GM19025 (cell line): ENCODE measurements around the gene BCL11A.

Source experiments
- ATAC-seq: cut with Tn5 transposase; IDR thresholded peaks from one replicate; pipeline ENCODE4 v1.9.1; 2021; ENCODE audit warnings: mild to moderate bottlenecking, low read depth, moderate library complexity; ENCODE audit not compliant: unreplicated experiment

BCL11A gene

DNA sequence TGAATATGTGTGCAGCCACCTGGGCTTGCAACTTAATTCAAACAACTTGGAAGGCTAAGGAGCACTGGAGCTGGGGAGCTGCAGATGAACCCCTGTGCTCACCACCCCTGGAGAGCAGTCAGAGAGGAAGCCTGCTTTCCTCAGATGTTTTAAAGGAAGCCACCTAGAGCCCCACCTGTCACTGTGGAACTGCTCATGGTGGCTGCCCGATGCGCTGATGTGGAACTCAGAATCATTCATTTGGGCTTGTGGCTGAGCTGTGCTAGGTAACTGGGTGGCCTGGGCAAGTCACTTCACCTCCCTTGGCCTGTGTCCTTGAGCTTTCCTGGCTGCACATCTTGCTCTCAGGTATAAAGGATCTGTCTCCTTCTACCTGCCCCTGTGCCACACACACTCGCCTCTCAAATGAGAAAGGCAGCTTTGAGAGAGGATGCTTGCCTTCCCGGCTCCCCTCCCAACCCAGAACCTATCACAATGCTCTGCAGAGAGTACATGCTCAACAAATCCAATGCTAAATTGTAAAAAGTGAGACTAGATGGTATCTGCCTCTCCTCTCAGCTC, 41.3 kb downstream of the BCL11A start:
- no peak for ATAC-seq

GRCh38 chr2:60510713-60511112, 42.7 kb downstream of the BCL11A start:
- ATAC-seq: no peak

DNA sequence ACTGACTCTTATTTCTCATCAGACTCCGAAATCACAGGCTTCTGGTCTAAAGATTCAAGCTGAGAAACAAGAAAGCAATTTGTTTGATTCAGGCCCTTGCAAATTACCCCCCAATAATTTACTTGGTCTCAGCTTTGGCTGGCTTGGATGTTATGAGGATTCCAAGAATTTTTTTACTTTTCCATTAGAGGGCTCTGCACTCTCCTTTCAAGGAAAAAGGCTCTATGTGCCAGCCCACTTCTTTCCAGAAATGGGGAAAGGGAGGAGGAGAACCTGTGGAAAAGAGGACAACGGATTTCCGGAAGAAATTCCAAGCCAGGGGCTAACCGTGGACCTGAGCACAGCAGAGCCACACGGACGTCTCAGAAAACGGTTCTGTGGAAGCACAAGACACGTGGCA, 44.4 kb downstream of the BCL11A start:
- ATAC-seq: no peak

DNA sequence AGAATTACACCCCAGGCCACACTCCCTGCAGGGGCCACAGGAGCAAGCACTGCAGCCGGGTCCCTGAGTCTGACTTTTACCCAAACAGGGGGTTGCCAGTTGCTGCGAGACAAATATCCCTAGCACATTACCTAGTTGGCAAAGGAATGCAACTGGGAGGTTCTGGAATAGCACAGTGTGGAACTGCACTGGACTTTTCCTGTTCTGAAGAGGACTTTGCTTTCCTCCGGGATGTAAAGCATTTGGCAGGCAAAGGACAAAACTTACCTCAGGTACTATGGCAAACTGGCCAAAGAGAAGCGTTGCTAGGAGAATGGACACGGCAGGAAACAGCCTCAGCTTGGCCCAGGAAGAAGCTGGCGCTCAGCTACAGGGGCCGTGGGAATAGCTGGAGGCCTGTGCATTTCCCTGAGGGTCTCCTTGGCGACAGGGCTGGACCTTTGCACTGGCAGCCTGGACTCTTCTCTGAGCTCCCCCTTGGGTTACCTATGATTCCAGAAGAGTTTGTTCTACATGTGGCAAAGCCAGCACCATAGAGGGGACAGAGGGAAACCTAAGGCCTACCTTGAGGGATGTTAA, 45.0 kb downstream of the BCL11A start:
- ATAC-seq: no peak

DNA sequence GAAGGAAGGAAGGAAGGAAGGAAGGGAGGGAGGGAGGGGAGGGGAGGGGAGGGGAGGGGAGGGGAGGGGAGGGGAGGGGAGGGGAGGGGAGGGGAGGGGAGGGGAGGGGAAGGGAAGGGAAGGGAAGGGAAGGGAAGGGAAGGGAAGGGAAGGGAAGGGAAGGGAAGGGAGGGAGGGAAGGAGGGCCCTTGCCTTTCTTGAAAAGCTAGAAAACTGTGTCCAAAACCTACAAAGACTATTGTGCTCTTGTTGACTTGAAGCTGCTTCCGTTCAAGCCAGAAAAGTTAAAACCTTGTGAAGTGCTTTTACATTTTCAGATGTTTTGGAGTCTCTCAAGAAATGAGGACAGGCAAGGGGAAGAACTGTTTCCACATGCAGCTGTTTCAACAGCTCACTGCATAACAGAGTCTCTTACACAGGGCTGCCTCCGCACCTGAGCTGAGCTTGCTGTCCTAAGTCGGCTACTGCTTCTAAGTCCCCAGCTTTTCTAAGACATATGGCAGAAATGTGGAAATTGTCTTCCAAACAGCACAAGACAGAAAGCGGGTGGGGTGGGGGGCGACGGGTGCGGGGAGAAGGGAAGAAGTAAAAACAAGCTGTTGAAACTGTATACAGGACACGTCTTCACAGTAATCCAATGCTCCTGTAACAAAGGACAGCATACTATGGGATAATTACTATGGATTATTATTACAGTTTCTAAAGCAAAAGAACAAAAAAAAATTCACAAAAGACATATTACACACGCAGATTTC, 46.1 kb downstream of the BCL11A start:
- no peak for ATAC-seq

- ATAC-seq: no peak
Measured at GRCh38 chr2:60505880-60506260, 47.6 kb downstream of the BCL11A start.

GRCh38 chr2:60505240-60505879, 48.1 kb downstream of the BCL11A start:
- ATAC-seq: no peak

DNA sequence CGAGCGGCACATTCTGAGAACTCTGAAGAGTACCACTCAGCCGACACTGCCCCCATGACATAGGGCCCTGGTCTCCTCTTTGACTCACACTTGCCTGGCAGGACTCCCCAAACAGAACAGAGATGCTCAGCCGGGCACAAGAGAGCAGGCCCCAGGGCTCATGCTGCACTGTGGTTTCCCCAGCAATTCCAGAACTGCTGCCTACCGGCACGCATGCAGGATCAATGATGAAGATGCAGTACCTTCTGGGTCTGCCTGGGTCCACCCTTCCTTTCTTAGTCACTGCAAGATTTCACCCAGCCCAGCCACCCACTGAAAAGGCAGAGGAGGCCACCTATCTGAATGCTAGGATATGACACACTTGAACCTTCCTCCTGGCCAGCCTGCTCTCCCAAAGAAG, 49.4 kb downstream of the BCL11A start:
- no peak for ATAC-seq

GRCh38 chr2:60502144-60502543, 51.3 kb downstream of the BCL11A start:
- ATAC-seq: no peak

DNA sequence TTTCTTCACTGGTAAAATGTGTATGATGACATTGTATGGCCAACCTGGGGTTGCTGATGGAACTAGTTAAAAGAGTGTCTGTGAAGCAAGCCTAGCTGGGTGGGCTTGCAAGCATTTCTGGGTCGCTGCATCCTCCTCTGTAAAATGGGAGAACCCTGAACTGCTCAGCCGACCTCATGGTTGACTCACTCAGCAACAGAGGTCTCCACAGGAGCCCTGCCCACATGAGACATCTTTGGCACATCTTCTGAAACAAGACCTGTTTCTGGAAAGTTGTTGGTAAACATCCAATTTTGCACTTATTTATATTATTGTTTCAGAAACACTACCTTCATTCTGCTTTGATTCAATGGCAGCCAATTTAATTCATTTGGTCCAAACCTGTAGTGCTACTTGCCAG, 52.6 kb downstream of the BCL11A start:
- ATAC-seq: no peak

DNA sequence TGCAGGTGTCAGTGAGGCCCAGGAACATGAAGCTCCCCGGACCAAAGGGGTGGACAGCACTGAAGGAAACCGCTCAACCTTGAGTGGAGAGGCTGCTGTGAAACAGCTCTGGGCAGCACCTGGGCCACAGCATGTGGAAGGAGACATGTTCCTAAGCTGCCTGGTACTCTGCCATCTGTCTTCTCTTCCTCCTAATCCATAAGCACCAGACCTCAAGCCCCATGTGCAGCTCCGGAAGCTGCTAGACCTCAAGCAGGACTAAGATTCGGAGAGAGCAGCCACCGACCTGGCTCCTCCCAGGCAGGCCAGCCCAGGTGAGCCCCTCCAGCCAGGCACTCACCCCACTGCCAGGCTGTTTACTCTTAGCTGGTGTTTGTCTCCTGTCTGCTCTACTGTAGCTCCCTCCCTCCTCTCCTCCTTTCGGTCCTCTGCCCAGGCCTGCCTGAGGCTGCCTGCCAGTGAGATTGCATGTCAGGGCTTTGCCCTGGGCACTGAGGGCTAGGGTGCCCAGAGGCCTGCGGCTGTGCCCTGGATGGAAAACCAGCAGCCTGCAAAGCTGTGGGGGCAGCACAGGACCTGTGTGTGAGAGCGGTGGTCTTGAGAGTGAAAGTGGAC, 53.7 kb downstream of the BCL11A start:
- ATAC-seq: no peak

GRCh38 chr2:60498816-60499429, 54.5 kb downstream of the BCL11A start:
- ATAC-seq: no peak

DNA sequence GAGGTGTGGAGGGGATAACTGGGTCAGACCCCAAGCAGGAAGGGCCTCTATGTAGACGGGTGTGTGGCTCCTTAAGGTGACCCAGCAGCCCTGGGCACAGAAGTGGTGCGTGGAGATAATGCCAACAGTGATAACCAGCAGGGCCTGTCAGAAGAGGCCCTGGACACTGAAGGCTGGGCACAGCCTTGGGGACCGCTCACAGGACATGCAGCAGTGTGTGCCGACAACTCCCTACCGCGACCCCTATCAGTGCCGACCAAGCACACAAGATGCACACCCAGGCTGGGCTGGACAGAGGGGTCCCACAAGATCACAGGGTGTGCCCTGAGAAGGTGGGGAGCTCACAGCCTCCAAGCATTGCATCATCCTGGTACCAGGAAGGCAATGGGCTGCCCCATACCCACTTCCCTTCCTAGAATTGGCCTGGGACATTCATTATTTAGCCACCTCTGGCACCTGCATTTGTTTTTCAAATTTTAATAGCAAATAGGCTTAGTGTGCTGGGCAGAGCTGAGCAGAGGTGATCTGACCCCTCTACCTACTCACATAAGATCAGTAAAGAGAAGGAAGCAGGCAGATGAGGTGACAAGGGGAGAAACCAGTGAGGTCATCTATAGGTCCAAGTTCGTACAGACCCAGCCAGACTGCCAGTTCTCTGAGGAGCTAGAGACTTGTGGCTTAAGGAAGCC, 55.2 kb downstream of the BCL11A start:
- ATAC-seq: no peak

DNA sequence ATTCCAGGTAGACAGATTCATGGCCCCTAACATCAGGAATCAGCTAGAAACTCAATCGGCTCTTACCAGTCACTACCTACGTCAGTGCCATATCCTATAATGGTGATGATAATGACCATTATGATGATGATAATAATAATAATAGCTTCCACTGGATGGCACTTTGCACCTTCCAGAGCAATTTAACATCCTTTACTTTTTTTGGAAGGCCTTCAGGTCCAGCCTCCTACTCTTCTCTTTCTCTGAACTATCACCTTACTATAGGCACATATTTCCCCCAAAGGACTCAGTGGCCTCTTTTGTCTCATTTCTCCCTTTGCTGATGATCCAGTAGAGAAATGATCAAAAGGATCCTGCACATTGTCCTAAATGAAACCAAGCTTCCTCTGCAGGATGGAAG, 56.0 kb downstream of the BCL11A start:
- ATAC-seq: no peak

- no peak for ATAC-seq
Measured at GRCh38 chr2:60496956-60497355, 56.5 kb downstream of the BCL11A start.

GRCh38 chr2:60496475-60496874, 57.0 kb downstream of the BCL11A start:
- no peak for ATAC-seq

DNA sequence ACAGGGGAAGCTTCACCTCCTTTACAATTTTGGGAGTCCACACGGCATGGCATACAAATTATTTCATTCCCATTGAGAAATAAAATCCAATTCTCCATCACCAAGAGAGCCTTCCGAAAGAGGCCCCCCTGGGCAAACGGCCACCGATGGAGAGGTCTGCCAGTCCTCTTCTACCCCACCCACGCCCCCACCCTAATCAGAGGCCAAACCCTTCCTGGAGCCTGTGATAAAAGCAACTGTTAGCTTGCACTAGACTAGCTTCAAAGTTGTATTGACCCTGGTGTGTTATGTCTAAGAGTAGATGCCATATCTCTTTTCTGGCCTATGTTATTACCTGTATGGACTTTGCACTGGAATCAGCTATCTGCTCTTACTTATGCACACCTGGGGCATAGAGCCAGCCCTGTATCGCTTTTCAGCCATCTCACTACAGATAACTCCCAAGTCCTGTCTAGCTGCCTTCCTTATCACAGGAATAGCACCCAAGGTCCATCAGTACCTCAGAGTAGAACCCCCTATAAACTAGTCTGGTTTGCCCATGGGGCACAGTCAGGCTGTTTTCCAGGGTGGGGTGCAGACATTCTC, 58.3 kb downstream of the BCL11A start:
- no peak for ATAC-seq

DNA sequence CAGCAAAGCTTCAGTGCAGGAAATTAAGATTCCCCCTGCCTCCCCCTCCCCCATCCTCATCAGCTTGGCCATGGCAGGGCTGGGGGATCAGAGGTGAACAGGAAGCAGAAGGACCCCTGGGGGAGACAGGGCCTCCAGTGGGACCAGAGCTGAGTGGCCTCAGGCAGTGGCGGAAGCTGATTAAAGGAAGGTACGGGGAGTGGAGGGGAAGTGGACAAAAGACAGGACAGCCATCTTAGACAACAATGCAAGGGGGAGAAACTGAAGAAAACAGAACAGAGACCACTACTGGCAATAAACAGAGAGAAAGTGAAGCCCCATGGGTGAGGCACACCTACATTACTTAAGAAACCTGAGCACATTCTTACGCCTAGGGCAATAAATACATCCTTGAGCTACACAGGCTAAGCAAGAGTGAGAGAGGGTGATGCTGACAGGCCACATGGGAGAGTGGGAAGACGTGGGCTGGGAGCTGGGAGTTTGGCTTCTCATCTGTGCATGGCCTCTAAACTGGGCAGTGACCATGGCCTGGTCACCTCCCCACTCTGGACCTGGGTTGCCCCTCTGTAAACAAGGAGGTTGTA, 59.6 kb downstream of the BCL11A start:
- ATAC-seq: no peak

- ATAC-seq: no peak
Measured at GRCh38 chr2:60492548-60492947, 60.9 kb downstream of the BCL11A start.

DNA sequence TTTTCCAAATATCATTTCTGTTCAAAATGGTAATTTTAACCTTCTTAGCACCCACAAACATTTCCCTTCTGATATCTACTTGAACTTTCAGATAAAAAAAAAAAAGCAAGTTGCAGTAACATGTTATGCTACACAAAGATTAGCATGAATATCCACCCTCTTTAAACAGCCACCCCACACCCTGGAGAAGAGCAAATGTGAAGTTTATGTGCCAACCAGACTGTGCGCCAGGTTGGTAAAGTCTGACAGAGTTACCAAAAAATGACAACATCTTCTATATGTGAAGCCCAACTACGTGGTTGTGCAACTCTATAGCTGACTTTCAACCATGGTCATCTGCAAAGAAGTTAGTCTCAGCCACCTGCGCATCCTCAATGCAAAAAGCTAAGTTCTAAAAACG, 62.6 kb downstream of the BCL11A start:
- no peak for ATAC-seq
